Mesendoderm (in vitro differentiated cells): ENCODE data around the gene ADARB2.

Source experiments
- DNase-seq: peaks from one replicate; pipeline ENCODE4 v3.0.0; 2013
- H2AK5ac ChIP-seq: 2 replicates; pipeline ENCODE4 v1.6.1; 2013; ENCODE audit warnings: low read length, inconsistent platforms
- H2BK120ac ChIP-seq: 2 replicates; pipeline ENCODE4 v1.6.1; 2013; ENCODE audit warnings: low read depth, mild to moderate bottlenecking, low read length, moderate library complexity, mixed read lengths
- H2BK15ac ChIP-seq: replicated peaks from 2 replicates; pipeline ENCODE4 v1.6.1; 2013; ENCODE audit warnings: low read depth, mild to moderate bottlenecking, moderate library complexity
- H2BK5ac ChIP-seq: 2 replicates; pipeline ENCODE4 v1.6.1; 2013; ENCODE audit warnings: low read length, inconsistent platforms
- H3K18ac ChIP-seq: 2 replicates; pipeline ENCODE4 v1.6.1; 2013; ENCODE audit warnings: mild to moderate bottlenecking, low read length, mixed read lengths
- H3K23ac ChIP-seq: one replicate; pipeline ENCODE4 v1.6.1; 2013; ENCODE audit warnings: low read length
- H3K27ac ChIP-seq: 2 replicates; pipeline ENCODE4 v1.5.1; 2013; ENCODE audit warnings: low read depth, mild to moderate bottlenecking, inconsistent platforms, low read length, moderate library complexity
- H3K27me3 ChIP-seq: 2 replicates; pipeline ENCODE4 v1.6.1; 2013; ENCODE audit warnings: low read length, control low read depth, mild to moderate bottlenecking, inconsistent platforms; ENCODE audit not compliant: insufficient read depth, poor library complexity
- H3K36me3 ChIP-seq: 2 replicates; pipeline ENCODE4 v1.6.1; 2013; ENCODE audit warnings: low read length, inconsistent platforms; ENCODE audit not compliant: control insufficient read depth, insufficient read depth
- H3K4ac ChIP-seq: one replicate; pipeline ENCODE4 v1.6.1; 2013; ENCODE audit warnings: low read depth, mild to moderate bottlenecking, low read length, moderate library complexity
- H3K4me1 ChIP-seq: 2 replicates; pipeline ENCODE4 v1.6.1; 2013; ENCODE audit warnings: low read depth, low read length, inconsistent platforms; ENCODE audit not compliant: control insufficient read depth
- H3K4me2 ChIP-seq: 2 replicates; pipeline ENCODE4 v1.6.1; 2013; ENCODE audit warnings: low read length
- H3K4me3 ChIP-seq: 2 replicates; pipeline ENCODE4 v1.5.1; 2013; ENCODE audit warnings: mild to moderate bottlenecking, low read length
- H3K56ac ChIP-seq: one replicate; pipeline ENCODE4 v1.6.1; 2013; ENCODE audit warnings: low read length
- H3K79me1 ChIP-seq: 2 replicates; pipeline ENCODE4 v1.6.1; 2013; ENCODE audit warnings: low read length, inconsistent platforms
- H3K79me2 ChIP-seq: 2 replicates; pipeline ENCODE4 v1.6.1; 2013; ENCODE audit warnings: mild to moderate bottlenecking, low read length; ENCODE audit not compliant: control insufficient read depth, insufficient read depth
- H3K9ac ChIP-seq: 2 replicates; pipeline ENCODE4 v1.6.1; 2013; ENCODE audit warnings: low read length, inconsistent platforms
- H4K5ac ChIP-seq: one replicate; pipeline ENCODE4 v1.6.1; 2013; ENCODE audit warnings: low read length
- H4K8ac ChIP-seq: one replicate; pipeline ENCODE4 v1.6.1; 2013; ENCODE audit warnings: low read depth, mild to moderate bottlenecking, control low read depth, low read length, moderate library complexity
- WGBS: extraction: QIAGEN DNeasy Blood & Tissue Kit; methylation state at CpG from one replicate; pipeline ENCODE4 v1.1.7; 2013; ENCODE audit warnings: low lambda C conversion rate, missing lambda C conversion rate; ENCODE audit not compliant: insufficient coverage; ENCODE audit errors: extremely low coverage; 5-methylcytosine and 5-hydroxymethylcytosine counted together

The ADARB2 gene

GRCh38 chr10:1517684-1518083 lies 219.6 kb downstream of the ADARB2 start:
- no peak for DNase-seq
- Histone ChIP-seq H2BK5ac (no peak overlapping the region), H3K27me3 (no peaks in the 10 kb centered on the region), H3K18ac (no peak overlapping the region), H4K5ac (no peak overlapping the region), H3K79me1 (no peaks in the 10 kb centered on the region), H3K23ac (no peak overlapping the region), H2AK5ac (no peak overlapping the region), H3K9ac (no peak overlapping the region), H4K8ac (no peak overlapping the region), H3K27ac (no peak overlapping the region), H3K36me3 (no peaks in the 10 kb centered on the region), H3K4ac (no peak overlapping the region), H3K4me1 (peaks cover 3% of the 10 kb centered on the region), H3K4me2 (no peak overlapping the region), H2BK15ac (no peak overlapping the region), H3K4me3 (no peak overlapping the region), H2BK120ac (no peak overlapping the region), H3K79me2 (no peaks in the 10 kb centered on the region), H3K56ac (no peak overlapping the region)
- WGBS: no CpG with 5 or more reads among the region's 7 CpGs

GRCh38 chr10:1516492-1517165 lies 220.7 kb downstream of the ADARB2 start:
- Histone ChIP-seq H3K18ac (no peak overlapping the region), H3K4ac (no peak overlapping the region), H3K79me2 (no peaks in the 10 kb centered on the region), H3K4me1 (no peaks in the 10 kb centered on the region), H3K27ac (no peak overlapping the region), H3K27me3 (no peaks in the 10 kb centered on the region), H4K8ac (no peak overlapping the region), H2BK5ac (no peak overlapping the region), H3K36me3 (no peaks in the 10 kb centered on the region), H4K5ac (no peak overlapping the region), H3K56ac (no peak overlapping the region), H3K23ac (no peak overlapping the region), H3K79me1 (no peaks in the 10 kb centered on the region), H3K4me2 (no peak overlapping the region), H2BK120ac (no peak overlapping the region), H2AK5ac (no peak overlapping the region), H2BK15ac (no peak overlapping the region), H3K4me3 (no peak overlapping the region), H3K9ac (no peak overlapping the region)
- no CpG with 5 or more reads among the region's 29 CpGs for WGBS
- no peak for DNase-seq

GRCh38 chr10:1515780-1516491 lies 221.4 kb downstream of the ADARB2 start:
- DNase-seq: no peak
- no peak overlapping the region for H2BK15ac ChIP-seq
- H3K4me1 ChIP-seq: no peaks in the 10 kb centered on the region
- H4K8ac ChIP-seq: no peak overlapping the region
- no peak overlapping the region for H4K5ac ChIP-seq
- no peak overlapping the region for H2BK120ac ChIP-seq
- no peaks in the 10 kb centered on the region for H3K79me1 ChIP-seq
- H2BK5ac ChIP-seq: no peak overlapping the region
- no CpG with 5 or more reads among the region's 18 CpGs for WGBS
- H3K23ac ChIP-seq: no peak overlapping the region
- H3K56ac ChIP-seq: no peak overlapping the region
- H3K27ac ChIP-seq: no peak overlapping the region
- H2AK5ac ChIP-seq: no peak overlapping the region
- no peak overlapping the region for H3K4me2 ChIP-seq
- no peaks in the 10 kb centered on the region for H3K79me2 ChIP-seq
- no peaks in the 10 kb centered on the region for H3K36me3 ChIP-seq
- H3K4ac ChIP-seq: no peak overlapping the region
- H3K27me3 ChIP-seq: no peaks in the 10 kb centered on the region
- H3K18ac ChIP-seq: no peak overlapping the region
- H3K4me3 ChIP-seq: no peak overlapping the region
- no peak overlapping the region for H3K9ac ChIP-seq

DNA sequence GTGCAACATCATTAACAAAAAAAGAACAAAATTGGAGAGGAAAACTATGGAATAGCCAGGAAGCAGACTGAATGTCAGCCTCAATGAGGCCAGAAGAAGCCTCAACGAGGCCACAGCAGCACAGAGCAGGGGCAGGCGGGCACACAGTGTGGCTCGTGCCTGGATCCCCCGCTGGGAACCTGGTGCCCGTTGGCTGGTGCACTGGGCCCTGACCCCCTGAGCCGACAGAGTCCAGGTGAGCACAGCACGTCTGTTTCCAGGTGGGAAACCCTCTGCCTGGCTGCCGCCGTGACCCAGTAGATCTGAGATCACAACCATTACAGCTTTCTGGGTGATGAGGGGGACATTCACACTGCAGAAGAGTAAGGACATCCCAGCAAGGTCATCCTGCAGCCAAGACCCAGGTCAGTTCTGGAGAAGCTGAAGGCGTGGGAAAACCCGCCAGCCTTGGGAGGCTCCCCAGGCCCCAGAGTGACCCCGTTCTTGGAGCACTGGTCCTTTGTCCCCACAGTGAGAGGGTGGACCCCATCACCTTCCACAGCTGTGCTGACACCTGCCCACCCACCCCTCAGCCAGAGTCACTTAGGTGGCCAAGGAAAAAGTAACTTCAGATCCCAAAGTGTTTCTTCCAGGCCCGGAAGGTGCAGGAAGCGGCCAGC lies 222.1 kb downstream of the ADARB2 start:
- H2BK15ac ChIP-seq: no peak overlapping the region
- WGBS: no CpG with 5 or more reads among the region's 14 CpGs
- H3K18ac ChIP-seq: no peak overlapping the region
- no peak overlapping the region for H3K4ac ChIP-seq
- H3K4me3 ChIP-seq: no peak overlapping the region
- H3K4me1 ChIP-seq: no peaks in the 10 kb centered on the region
- H3K4me2 ChIP-seq: no peak overlapping the region
- H3K27ac ChIP-seq: no peak overlapping the region
- H3K79me1 ChIP-seq: no peaks in the 10 kb centered on the region
- H3K79me2 ChIP-seq: no peaks in the 10 kb centered on the region
- H2AK5ac ChIP-seq: no peak overlapping the region
- no peak overlapping the region for H2BK120ac ChIP-seq
- no peaks in the 10 kb centered on the region for H3K27me3 ChIP-seq
- DNase-seq: no peak
- H4K8ac ChIP-seq: no peak overlapping the region
- no peak overlapping the region for H3K56ac ChIP-seq
- H3K23ac ChIP-seq: no peak overlapping the region
- no peak overlapping the region for H3K9ac ChIP-seq
- no peak overlapping the region for H4K5ac ChIP-seq
- H3K36me3 ChIP-seq: no peaks in the 10 kb centered on the region
- H2BK5ac ChIP-seq: no peak overlapping the region

DNA sequence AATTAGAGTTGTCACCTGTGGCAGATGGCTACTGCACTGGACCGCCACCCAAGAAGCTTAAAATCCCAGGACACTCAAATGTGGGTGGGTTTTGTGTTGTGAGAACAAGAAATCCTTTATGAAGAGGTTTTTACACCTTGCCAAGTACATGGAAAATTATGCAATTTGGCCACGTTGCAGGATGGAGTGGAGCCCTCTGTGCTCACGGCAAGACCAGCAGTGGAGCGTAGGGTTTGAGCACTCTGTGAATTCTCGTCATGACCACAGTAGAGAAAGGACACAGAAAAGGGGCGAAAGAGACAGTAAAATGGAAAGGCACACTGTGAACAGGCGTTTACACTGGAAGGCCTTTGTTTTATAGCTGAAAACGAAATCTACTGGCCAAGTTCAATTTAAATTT lies 222.6 kb downstream of the ADARB2 start:
- no CpG with 5 or more reads among the region's 8 CpGs for WGBS

More for the DNA sequence above, 222.6 kb downstream of the ADARB2 start:
- H3K23ac ChIP-seq: no peak overlapping the region
- no peak overlapping the region for H4K8ac ChIP-seq
- H3K27me3 ChIP-seq: no peaks in the 10 kb centered on the region
- H3K4me3 ChIP-seq: no peak overlapping the region
- H3K9ac ChIP-seq: no peak overlapping the region
- H3K36me3 ChIP-seq: no peaks in the 10 kb centered on the region
- no peaks in the 10 kb centered on the region for H3K79me1 ChIP-seq
- no peak overlapping the region for H3K4me2 ChIP-seq
- no peak overlapping the region for H2BK5ac ChIP-seq
- no peak overlapping the region for H2BK15ac ChIP-seq
- no peak overlapping the region for H3K18ac ChIP-seq
- DNase-seq: no peak
- H3K79me2 ChIP-seq: no peaks in the 10 kb centered on the region
- no peak overlapping the region for H4K5ac ChIP-seq
- no peak overlapping the region for H3K56ac ChIP-seq
- H3K4me1 ChIP-seq: no peaks in the 10 kb centered on the region
- no peak overlapping the region for H3K4ac ChIP-seq
- H2BK120ac ChIP-seq: no peak overlapping the region
- H2AK5ac ChIP-seq: no peak overlapping the region
- no peak overlapping the region for H3K27ac ChIP-seq
